ENCODE measurements around the gene NWD2. TPM values are rescaled to one million over a fixed set of nuclear protein-coding genes. Genes with fewer than 3 reads are reported as not detected.
"Not testable (repeated sequence)": the region's sequence is repeated elsewhere in the genome, so short reads cannot be mapped to it uniquely, and the experiment has no call there.

NWD2 gene
- total RNA-seq = under 1 TPM; 0.07 to 0.08 TPM

GRCh38 chr4:37244583-37245390, at the start of gene NWD2:
TSS of gene NWD2 (plus strand) at chr4:37244743. CDS start at chr4:37245068, 325 bp downstream.
- Histone ChIP-seq H3K9me3 (no peaks in the 10 kb centered on the region), H3K27me3 (peaks cover 0 to 11% of the 10 kb centered on the region in 2 donors)

GRCh38 chr4:37197899-37198298, 46.6 kb upstream of the NWD2 start:
- no peaks in the 10 kb centered on the region for H3K36me3 ChIP-seq
- DNase-seq (ENCODE audit: low spot score) = no peak
- TF ChIP-seq, protein P1, sequence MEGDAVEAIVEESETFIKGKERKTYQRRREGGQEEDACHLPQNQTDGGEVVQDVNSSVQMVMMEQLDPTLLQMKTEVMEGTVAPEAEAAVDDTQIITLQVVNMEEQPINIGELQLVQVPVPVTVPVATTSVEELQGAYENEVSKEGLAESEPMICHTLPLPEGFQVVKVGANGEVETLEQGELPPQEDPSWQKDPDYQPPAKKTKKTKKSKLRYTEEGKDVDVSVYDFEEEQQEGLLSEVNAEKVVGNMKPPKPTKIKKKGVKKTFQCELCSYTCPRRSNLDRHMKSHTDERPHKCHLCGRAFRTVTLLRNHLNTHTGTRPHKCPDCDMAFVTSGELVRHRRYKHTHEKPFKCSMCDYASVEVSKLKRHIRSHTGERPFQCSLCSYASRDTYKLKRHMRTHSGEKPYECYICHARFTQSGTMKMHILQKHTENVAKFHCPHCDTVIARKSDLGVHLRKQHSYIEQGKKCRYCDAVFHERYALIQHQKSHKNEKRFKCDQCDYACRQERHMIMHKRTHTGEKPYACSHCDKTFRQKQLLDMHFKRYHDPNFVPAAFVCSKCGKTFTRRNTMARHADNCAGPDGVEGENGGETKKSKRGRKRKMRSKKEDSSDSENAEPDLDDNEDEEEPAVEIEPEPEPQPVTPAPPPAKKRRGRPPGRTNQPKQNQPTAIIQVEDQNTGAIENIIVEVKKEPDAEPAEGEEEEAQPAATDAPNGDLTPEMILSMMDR (IDR thresholded peaks at IDR 0.05) = no peak
- no peaks in the 10 kb centered on the region for H3K4me1 ChIP-seq
- no peak overlapping the region for H3K4me3 ChIP-seq
- H3K9me3 ChIP-seq = no peaks in the 10 kb centered on the region
- no peak overlapping the region for H3K27ac ChIP-seq
- no peaks in the 10 kb centered on the region for H3K27me3 ChIP-seq

More at GRCh38 chr4:37244583-37245390, at the start of gene NWD2:
- TF ChIP-seq, protein P1 (IDR thresholded peaks at IDR 0.05) = no peak
- H3K27ac ChIP-seq = no peak within 1 kb of the TSS
- peaks cover 0 to 17% of the 10 kb centered on the region in 2 donors for H3K4me1 ChIP-seq
- H3K4me3 ChIP-seq = peak within 1 kb of the TSS in 1 of 2 donors; percentile 27
- H3K36me3 ChIP-seq = no peaks in the 10 kb centered on the region
- DNase-seq (ENCODE audit: low spot score) = no peak

- not testable (repeated sequence) for H3K4me1 ChIP-seq; H3K27me3 ChIP-seq; DNase-seq (ENCODE audit: low spot score); H3K27ac ChIP-seq; H3K4me3 ChIP-seq; H3K36me3 ChIP-seq
- peaks cover 0 to 13% of the 10 kb centered on the region in 2 donors for H3K9me3 ChIP-seq
Measured at GRCh38 chr4:37204740-37205139, 39.8 kb upstream of the NWD2 start.

GRCh38 chr4:37216209-37216608, 28.3 kb upstream of the NWD2 start:
- Histone ChIP-seq H3K4me1 (no peaks in the 10 kb centered on the region), H3K27ac (no peak overlapping the region), H3K4me3 (no peak overlapping the region), H3K27me3 (no peaks in the 10 kb centered on the region), H3K36me3 (no peaks in the 10 kb centered on the region), H3K9me3 (no peaks in the 10 kb centered on the region)
- TF ChIP-seq, protein P1 (IDR thresholded peaks at IDR 0.05) = no peak
- DNase-seq (ENCODE audit: low spot score) = no peak

GRCh38 chr4:37219242-37219641, 25.3 kb upstream of the NWD2 start:
- no peak overlapping the region for H3K27ac ChIP-seq
- DNase-seq (ENCODE audit: low spot score) = no peak

GRCh38 chr4:37219990-37220389, 24.6 kb upstream of the NWD2 start:
- TF ChIP-seq, protein P1 (IDR thresholded peaks at IDR 0.05) = no peak
- Histone ChIP-seq H3K36me3 (no peaks in the 10 kb centered on the region), H3K27ac (no peak overlapping the region), H3K4me3 (no peak overlapping the region), H3K9me3 (no peaks in the 10 kb centered on the region), H3K27me3 (no peaks in the 10 kb centered on the region), H3K4me1 (no peaks in the 10 kb centered on the region)
- no peak for DNase-seq (ENCODE audit: low spot score)

More at GRCh38 chr4:37219242-37219641, 25.3 kb upstream of the NWD2 start:
- Histone ChIP-seq H3K36me3 (no peaks in the 10 kb centered on the region), H3K4me3 (no peak overlapping the region), H3K4me1 (no peaks in the 10 kb centered on the region), H3K27me3 (no peaks in the 10 kb centered on the region), H3K9me3 (no peaks in the 10 kb centered on the region)
- TF ChIP-seq, protein P1 (IDR thresholded peaks at IDR 0.05) = no peak
